Neural cell (in vitro differentiated cells): ENCODE measurements around the gene ACOX2. TPM values are rescaled to one million over a fixed set of nuclear protein-coding genes. Genes with fewer than 3 reads are reported as not detected.
A peak's percentile ranks its signal among the peaks of the same experiment; 100 is the strongest.

Experiments used
- H2AFZ ChIP-seq: fragments of 200-600, 300-800 bp; sonication (generic), shearing (Covaris generic); 2 replicates; pipeline ENCODE4 v1.6.0; 2014; ENCODE audit warnings: low read depth, mild to moderate bottlenecking, antibody characterized with exemption, low read length, moderate library complexity
- H3F3A ChIP-seq: fragments of 200-600 bp; shearing (Covaris generic); 2 replicates; pipeline ENCODE4 v1.6.1; 2016; ENCODE audit warnings: mild to moderate bottlenecking, moderate library complexity, mixed read lengths, antibody characterized with exemption, low read length; ENCODE audit not compliant: insufficient read depth, poor library complexity, severe bottlenecking
- H3K27ac ChIP-seq: fragments of 200-600, 300-800 bp; sonication (generic), shearing (Covaris generic); 2 replicates; pipeline ENCODE4 v1.5.1; 2014; ENCODE audit warnings: mild to moderate bottlenecking, low read length, moderate library complexity
- H3K27me3 ChIP-seq: fragments of 300-800, 200-600 bp; sonication (generic), shearing (Covaris generic); 2 replicates; pipeline ENCODE4 v1.6.0; 2014; ENCODE audit warnings: mild to moderate bottlenecking, low read depth, low read length, moderate library complexity; ENCODE audit not compliant: insufficient read depth
- H3K36me3 ChIP-seq: fragments of 300-800, 200-600 bp; sonication (generic), shearing (Covaris generic); 2 replicates; pipeline ENCODE4 v1.5.1; 2014; ENCODE audit warnings: mild to moderate bottlenecking, antibody characterized with exemption, low read length, moderate library complexity; ENCODE audit not compliant: insufficient read depth
- H3K4me2 ChIP-seq: fragments of 300-800, 200-600 bp; sonication (generic), shearing (Covaris generic); 2 replicates; pipeline ENCODE4 v1.6.0; 2014; ENCODE audit warnings: mild to moderate bottlenecking, low read length
- H3K4me3 ChIP-seq: fragments of 300-800, 200-600 bp; sonication (generic), shearing (Covaris generic); 2 replicates; pipeline ENCODE4 v1.5.1; 2014; ENCODE audit warnings: mild to moderate bottlenecking, low read length, moderate library complexity
- H3K79me2 ChIP-seq: fragments of 200-600 bp; shearing (Covaris generic); replicated peaks from 2 replicates; pipeline ENCODE4 v1.6.0; 2014; ENCODE audit warnings: mild to moderate bottlenecking, low read length, moderate library complexity; ENCODE audit not compliant: insufficient read depth
- H3K9ac ChIP-seq: fragments of 300-800, 200-600 bp; sonication (generic), shearing (Covaris generic); 2 replicates; pipeline ENCODE4 v1.6.1; 2016; ENCODE audit warnings: mild to moderate bottlenecking, low read length, mixed read lengths
- H3K9me2 ChIP-seq: fragments of 200-600 bp; shearing (Covaris generic); 2 replicates; pipeline ENCODE4 v1.6.1; 2016; ENCODE audit warnings: mild to moderate bottlenecking, low read length, mixed read lengths; ENCODE audit not compliant: insufficient read depth
- H3K9me3 ChIP-seq: fragments of 200-600, 300-800 bp; sonication (generic), shearing (Covaris generic); 2 replicates; pipeline ENCODE4 v1.6.1; 2016; ENCODE audit warnings: mild to moderate bottlenecking, mixed run types, low read length, moderate library complexity, mixed read lengths
- H4K20me1 ChIP-seq: fragments of 200-600 bp; shearing (Covaris generic); 2 replicates; pipeline ENCODE4 v1.6.1; 2016; ENCODE audit warnings: mild to moderate bottlenecking, mixed run types; ENCODE audit not compliant: insufficient read depth
- CTCF ChIP-seq: fragments of 450-650 bp; IDR thresholded peaks from 2 replicates; pipeline ENCODE4 v1.5.1; 2014; ENCODE audit warnings: antibody characterized with exemption, mild to moderate bottlenecking, moderate library complexity; ENCODE audit not compliant: poor library complexity, severe bottlenecking
- EP300 ChIP-seq: fragments of 450-650 bp; conservative IDR thresholded peaks from 2 replicates; pipeline ENCODE4 v1.6.1; 2014; ENCODE audit warnings: antibody characterized with exemption, mild to moderate bottlenecking, moderate library complexity; ENCODE audit not compliant: poor library complexity, severe bottlenecking
- EZH2 ChIP-seq: fragments of 200-600, 300-800 bp; shearing (Covaris generic), sonication (generic); IDR thresholded peaks from 2 replicates; pipeline ENCODE4 v1.6.1; 2014; ENCODE audit warnings: antibody characterized with exemption, low read length, borderline replicate concordance, mild to moderate bottlenecking; ENCODE audit not compliant: insufficient read depth, poor library complexity, severe bottlenecking
- MXI1 ChIP-seq: fragments of 450-650 bp; conservative IDR thresholded peaks from 2 replicates; pipeline ENCODE4 v1.6.1; 2014; ENCODE audit warnings: antibody characterized with exemption, mild to moderate bottlenecking; ENCODE audit not compliant: poor library complexity, severe bottlenecking
- POLR2AphosphoS5 ChIP-seq: IDR thresholded peaks from 2 replicates; pipeline ENCODE4 v1.6.1; 2012
- RAD21 ChIP-seq: fragments of 450-650 bp; conservative IDR thresholded peaks from 2 replicates; pipeline ENCODE4 v1.6.1; 2014; ENCODE audit warnings: antibody characterized with exemption, mild to moderate bottlenecking, moderate library complexity
- SMC3 ChIP-seq: fragments of 450-650 bp; conservative IDR thresholded peaks from 2 replicates; pipeline ENCODE4 v1.6.1; 2014; ENCODE audit warnings: antibody characterized with exemption, mild to moderate bottlenecking, moderate library complexity; ENCODE audit not compliant: poor library complexity
- TAF1 ChIP-seq: IDR thresholded peaks from 2 replicates; pipeline ENCODE4 v1.6.1; 2012; ENCODE audit warnings: low read depth
- polyA plus RNA-seq: library from polyadenylated mRNA; depleted of rRNA; stranded (reverse); fragments of >200 nt; gene quantifications from 2 replicates; pipeline ENCODE4 v1.2.3, GENCODE V29; 2014
- TF ChIP-seq, protein P1 (sequence below): IDR thresholded peaks from 2 replicates; pipeline ENCODE4 v1.6.1; 2012; ENCODE audit warnings: borderline replicate concordance

The ACOX2 gene
- polyA plus RNA-seq, 1 donor from 2014 or later: not detected

- Histone ChIP-seq H3K36me3 (no peaks in the 10 kb centered on the region), H3K4me2 (no peak overlapping the region), H3K27me3 (no peaks in the 10 kb centered on the region), H3K27ac (peak overlapping the region; percentile 51), H3K9me3 (no peaks in the 10 kb centered on the region), H4K20me1 (no peaks in the 10 kb centered on the region), H3K9me2 (no peaks in the 10 kb centered on the region), H3F3A (no peaks in the 10 kb centered on the region), H2AFZ (no peak overlapping the region), H3K9ac (peak overlapping the region; percentile 1), H3K4me3 (no peak overlapping the region), H3K79me2 (no peaks in the 10 kb centered on the region)
- peak; percentile 23 for TF ChIP-seq POLR2AphosphoS5
- TF ChIP-seq RAD21: no peak
These were observed 14.9 kb downstream of the ACOX2 start for GRCh38 chr3:58521917-58522631.

GRCh38 chr3:58521336-58521670 is 15.7 kb downstream of the ACOX2 start:
- no peak overlapping the region for H3K27ac ChIP-seq
- TF ChIP-seq CTCF (no peak), MXI1 (no peak), EZH2 (no peak), EP300 (no peak), RAD21 (no peak)

DNA sequence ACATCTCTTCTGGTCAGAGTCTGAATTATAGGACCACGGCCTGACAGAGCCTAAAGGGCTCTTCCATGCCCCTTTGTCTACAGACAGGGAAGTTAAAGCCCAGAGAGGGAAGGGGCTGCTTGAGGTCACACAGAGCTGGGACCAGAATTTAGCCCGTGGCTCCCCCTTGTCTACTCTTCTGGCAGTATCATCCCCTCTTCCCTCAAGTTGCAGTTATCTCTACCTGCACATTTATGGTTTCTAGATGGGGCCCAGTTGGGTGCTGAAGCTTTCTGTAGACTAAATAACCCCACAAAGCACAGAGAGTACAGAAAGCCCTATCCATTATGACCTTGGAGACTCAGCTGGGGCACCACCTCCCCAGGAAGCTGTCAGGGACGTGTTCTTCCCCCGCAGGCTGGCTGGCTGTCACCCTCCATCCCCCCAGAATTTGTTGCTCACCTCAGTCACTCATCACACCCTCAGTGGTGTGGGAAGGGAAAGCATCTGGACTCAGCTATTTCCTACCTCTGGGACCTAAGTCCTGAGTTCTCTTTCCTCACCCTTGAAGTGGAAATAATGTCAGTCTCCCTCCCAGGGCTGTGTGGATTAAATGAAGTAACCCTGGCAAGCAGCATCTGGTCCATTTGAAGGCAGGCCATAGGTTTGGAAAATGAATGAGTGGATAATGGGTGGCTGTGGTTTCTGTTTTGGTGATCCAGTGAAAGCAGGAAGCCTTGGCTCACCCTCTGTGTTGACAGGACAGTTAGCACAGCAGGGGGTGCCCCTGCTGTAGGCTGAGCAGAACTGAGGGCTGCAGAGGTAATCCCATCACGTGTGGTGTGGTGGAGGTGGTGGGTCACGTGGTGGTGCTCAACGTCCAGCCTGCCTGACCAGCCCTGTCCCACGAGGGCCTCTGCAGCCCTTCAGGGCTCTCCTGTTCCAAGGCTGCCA is 16.3 kb downstream of the ACOX2 start:
- Histone ChIP-seq H4K20me1 (no peaks in the 10 kb centered on the region), H3F3A (no peaks in the 10 kb centered on the region), H3K4me2 (no peak overlapping the region), H3K79me2 (no peaks in the 10 kb centered on the region), H3K4me3 (no peak overlapping the region), H3K36me3 (no peaks in the 10 kb centered on the region), H3K9me2 (no peaks in the 10 kb centered on the region), H3K27ac (no peak overlapping the region), H3K9me3 (no peaks in the 10 kb centered on the region), H3K9ac (no peak overlapping the region), H2AFZ (no peak overlapping the region), H3K27me3 (no peaks in the 10 kb centered on the region)
- TF ChIP-seq TAF1 (no peak), SMC3 (no peak), POLR2AphosphoS5 (no peak), RAD21 (no peak), EZH2 (no peak), CTCF (no peak), MXI1 (no peak), EP300 (no peak)
- TF ChIP-seq, protein P1, sequence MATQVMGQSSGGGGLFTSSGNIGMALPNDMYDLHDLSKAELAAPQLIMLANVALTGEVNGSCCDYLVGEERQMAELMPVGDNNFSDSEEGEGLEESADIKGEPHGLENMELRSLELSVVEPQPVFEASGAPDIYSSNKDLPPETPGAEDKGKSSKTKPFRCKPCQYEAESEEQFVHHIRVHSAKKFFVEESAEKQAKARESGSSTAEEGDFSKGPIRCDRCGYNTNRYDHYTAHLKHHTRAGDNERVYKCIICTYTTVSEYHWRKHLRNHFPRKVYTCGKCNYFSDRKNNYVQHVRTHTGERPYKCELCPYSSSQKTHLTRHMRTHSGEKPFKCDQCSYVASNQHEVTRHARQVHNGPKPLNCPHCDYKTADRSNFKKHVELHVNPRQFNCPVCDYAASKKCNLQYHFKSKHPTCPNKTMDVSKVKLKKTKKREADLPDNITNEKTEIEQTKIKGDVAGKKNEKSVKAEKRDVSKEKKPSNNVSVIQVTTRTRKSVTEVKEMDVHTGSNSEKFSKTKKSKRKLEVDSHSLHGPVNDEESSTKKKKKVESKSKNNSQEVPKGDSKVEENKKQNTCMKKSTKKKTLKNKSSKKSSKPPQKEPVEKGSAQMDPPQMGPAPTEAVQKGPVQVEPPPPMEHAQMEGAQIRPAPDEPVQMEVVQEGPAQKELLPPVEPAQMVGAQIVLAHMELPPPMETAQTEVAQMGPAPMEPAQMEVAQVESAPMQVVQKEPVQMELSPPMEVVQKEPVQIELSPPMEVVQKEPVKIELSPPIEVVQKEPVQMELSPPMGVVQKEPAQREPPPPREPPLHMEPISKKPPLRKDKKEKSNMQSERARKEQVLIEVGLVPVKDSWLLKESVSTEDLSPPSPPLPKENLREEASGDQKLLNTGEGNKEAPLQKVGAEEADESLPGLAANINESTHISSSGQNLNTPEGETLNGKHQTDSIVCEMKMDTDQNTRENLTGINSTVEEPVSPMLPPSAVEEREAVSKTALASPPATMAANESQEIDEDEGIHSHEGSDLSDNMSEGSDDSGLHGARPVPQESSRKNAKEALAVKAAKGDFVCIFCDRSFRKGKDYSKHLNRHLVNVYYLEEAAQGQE: no peak

More at GRCh38 chr3:58521336-58521670, 15.7 kb downstream of the ACOX2 start:
- no peaks in the 10 kb centered on the region for H3K9me3 ChIP-seq
- H3K9ac ChIP-seq: no peak overlapping the region
- H4K20me1 ChIP-seq: no peaks in the 10 kb centered on the region
- H3K36me3 ChIP-seq: no peaks in the 10 kb centered on the region
- no peaks in the 10 kb centered on the region for H3K27me3 ChIP-seq
- no peak overlapping the region for H3K4me2 ChIP-seq
- no peaks in the 10 kb centered on the region for H3K79me2 ChIP-seq
- no peaks in the 10 kb centered on the region for H3F3A ChIP-seq
- H3K9me2 ChIP-seq: no peaks in the 10 kb centered on the region
- H3K4me3 ChIP-seq: no peak overlapping the region
- H2AFZ ChIP-seq: no peak overlapping the region
